ENCODE data around the gene LMOD1.

LMOD1 gene

DNA sequence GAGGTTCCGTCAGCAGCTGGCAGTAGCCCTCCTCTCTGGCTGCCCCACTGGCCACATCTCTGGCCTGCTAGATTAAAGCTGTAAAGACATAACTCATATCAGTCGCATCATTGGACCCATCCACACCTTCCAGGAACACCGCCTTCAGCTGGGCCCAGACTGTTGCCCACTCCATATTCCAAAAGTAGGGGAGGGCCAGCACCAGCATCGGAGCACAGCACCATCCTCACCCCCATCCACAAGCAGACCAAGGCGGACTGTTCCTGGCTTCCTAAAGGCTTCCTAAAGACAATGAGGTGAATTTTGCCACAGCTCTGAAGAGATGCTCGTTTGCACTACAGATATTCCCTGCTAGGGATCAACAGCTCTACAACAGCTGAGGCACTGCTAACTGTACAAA lies 54.1 kb downstream of the LMOD1 start:
- DNase-seq (ENCODE audit: low read depth in 2 of 2): no peak

DNA sequence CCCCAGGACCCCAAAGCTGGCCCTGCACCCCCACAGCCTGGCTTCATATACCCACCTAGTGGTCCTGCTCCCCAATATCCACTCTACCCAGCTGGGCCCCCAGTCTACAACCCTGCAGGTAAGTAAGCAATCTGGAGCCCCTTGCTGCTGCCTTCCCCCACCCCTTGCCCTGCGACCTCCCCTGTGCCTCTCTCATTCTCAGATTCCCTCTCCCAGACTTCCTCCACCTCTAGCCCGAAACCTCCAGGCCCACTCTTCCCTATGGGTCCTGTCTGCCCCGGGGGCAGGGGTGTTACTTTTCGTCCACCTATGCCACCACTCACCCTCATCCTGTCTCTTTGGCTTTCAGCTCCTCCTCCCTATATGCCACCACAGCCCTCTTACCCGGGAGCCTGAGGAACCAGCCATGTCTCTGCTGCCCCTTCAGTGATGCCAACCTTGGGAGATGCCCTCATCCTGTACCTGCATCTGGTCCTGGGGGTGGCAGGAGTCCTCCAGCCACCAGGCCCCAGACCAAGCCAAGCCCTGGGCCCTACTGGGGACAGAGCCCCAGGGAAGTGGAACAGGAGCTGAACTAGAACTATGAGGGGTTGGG lies 54.8 kb downstream of the LMOD1 start:
- no peak for DNase-seq (ENCODE audit: low read depth in 2 of 2)

GRCh38 chr1:201890806-201891450 lies 55.4 kb downstream of the LMOD1 start:
- DNase-seq (ENCODE audit: low read depth in 2 of 2): no peak

DNA sequence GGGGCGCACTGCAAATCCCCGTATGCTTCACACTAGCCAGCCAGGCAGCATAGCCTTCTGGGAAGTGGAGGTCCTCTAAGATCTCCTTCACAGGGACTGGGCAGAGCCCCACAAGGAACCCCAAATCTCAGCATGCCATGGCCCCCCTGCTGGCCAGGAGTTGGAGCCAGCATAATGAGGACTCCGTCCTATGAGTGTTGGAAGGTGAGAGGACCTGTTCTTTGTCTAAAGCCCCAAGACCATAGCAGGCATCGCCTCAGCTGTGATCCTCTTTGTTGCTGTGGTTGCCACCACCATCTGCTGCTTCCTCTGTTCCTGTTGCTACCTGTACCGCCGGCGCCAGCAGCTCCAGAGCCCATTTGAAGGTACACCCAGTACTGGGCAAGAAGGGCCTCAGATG lies 56.1 kb downstream of the LMOD1 start:
- DNase-seq (ENCODE audit: low read depth in 2 of 2): no peak

- no peak for DNase-seq (ENCODE audit: low read depth in 2 of 2)
Observed at GRCh38 chr1:201889090-201889968, 57.0 kb downstream of the LMOD1 start.

GRCh38 chr1:201888282-201889089 lies 57.9 kb downstream of the LMOD1 start, which contains the start of gene SHISA4:
TSS of gene SHISA4 (plus strand) at chr1:201888898. CDS start at chr1:201888995, 97 bp downstream.
- no peak for DNase-seq (ENCODE audit: low read depth in 2 of 2)

DNA sequence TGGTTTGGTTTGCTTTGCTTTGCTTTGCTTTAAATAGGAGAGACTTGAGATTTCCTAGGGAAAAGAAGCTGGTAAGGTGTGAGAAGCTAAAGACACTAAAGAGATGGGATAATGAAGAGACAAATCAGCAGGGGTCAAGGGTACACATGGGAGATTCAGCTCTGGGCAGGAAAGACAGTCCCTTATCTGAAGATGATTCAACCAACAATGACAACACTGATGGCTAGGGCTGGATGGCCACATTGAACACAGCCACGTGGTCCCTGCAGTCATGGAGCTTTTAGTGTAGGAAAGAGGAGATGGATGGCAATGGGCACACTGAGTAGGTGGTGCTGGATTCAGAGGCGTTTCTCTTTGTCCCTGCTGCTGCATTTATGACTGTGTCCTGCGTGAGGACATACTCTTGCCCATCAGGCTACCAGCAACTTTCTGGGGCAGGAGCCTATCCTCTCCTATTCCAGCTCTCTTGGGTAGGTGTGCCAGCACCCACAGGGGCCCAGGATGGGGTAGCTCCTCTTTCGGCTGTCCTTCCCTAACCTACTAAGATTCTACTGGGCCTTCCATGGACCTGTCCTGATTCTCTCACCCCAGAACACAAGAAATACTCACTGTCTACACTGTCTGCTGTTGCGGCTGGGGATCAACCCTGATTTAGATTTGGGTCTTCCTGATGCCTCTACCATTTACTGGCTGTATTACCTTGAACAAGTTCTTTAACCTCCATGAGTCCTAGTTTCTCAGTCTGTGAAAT lies 59.1 kb downstream of the LMOD1 start:
- no peak for DNase-seq (ENCODE audit: low read depth in 2 of 2)

- DNase-seq (ENCODE audit: low read depth in 2 of 2): no peak
Observed at GRCh38 chr1:201886103-201886885, 60.1 kb downstream of the LMOD1 start.

- DNase-seq (ENCODE audit: low read depth in 2 of 2): no peak
Observed at GRCh38 chr1:201885531-201886075, 60.7 kb downstream of the LMOD1 start.

- DNase-seq (ENCODE audit: low read depth in 2 of 2): no peak
Observed at GRCh38 chr1:201884425-201884824, 61.9 kb downstream of the LMOD1 start.

DNA sequence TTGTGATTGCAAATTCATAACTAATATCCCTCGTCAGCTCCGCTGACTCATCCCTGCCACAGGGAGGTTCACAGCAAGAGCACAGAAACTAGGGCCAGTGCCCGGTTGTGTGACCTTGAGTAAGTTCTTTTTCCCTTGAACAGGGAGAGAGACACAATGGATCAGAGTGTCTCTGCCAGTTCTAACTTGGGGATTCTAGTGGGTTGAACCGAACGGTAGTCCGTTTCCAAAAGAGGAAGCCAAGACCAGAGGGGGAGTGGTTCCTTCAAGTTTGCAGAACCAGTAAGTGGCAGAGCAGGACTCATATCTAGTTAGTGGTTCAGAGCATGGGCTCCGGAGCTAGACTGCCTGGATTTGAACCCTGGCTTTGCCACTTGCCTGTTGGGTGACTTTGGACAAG lies 62.6 kb downstream of the LMOD1 start:
- no peak for DNase-seq (ENCODE audit: low read depth in 2 of 2)

- DNase-seq (ENCODE audit: low read depth in 2 of 2): no peak
Observed at GRCh38 chr1:201883266-201883665, 63.1 kb downstream of the LMOD1 start.

- no peak for DNase-seq (ENCODE audit: low read depth in 2 of 2)
Observed at GRCh38 chr1:201882665-201883132, 63.6 kb downstream of the LMOD1 start.

DNA sequence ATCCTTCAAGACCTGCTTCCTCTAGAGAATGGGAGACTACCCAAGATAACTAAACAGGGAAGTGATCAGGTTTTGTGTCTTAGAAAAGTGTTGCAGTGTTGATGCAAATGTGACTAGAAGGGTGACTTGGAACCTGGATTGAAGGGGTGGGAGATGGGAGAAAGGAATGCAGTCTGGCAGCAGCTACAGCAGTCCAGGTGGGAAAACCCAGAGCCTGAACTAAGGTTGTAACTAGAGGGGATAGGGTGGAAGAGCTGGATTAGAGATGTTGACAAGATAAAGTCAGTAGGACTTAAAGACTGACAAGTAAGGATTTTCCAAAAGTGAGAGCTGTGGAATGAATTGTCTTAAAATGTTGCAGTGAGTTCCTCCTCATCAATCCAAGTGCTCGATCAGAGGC lies 64.7 kb downstream of the LMOD1 start:
- DNase-seq (ENCODE audit: low read depth in 2 of 2): no peak

DNA sequence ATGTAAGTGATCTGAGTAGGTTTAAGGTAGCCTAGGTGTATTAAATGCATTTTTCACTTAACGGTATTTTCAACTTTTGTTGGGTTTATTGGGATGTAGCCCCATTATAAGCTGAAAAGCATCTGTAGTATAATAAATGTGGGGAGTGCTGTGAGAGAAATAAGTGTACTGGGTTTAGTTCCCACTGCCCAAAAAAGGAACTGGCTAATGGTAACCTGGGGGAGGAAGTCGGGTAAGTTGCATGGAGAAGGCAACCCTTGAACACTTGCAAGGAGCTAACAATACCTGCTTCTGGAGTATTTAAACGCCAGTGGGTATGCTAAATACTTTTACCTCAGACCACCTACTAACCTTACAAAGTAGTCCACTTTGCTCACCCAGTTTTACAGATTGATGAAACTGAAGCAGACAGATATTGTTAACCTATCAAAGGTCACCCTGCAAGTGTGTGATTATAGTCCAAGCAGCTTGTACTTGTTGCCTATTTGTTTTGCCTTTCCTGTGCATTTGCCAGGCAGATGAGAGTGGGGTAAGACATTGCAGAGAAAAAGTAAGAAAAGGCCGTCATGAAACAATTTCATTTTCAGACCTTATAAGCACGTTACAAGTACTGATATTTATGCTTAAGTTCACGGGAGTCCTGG lies 65.3 kb downstream of the LMOD1 start:
- DNase-seq (ENCODE audit: low read depth in 2 of 2): no peak

DNA sequence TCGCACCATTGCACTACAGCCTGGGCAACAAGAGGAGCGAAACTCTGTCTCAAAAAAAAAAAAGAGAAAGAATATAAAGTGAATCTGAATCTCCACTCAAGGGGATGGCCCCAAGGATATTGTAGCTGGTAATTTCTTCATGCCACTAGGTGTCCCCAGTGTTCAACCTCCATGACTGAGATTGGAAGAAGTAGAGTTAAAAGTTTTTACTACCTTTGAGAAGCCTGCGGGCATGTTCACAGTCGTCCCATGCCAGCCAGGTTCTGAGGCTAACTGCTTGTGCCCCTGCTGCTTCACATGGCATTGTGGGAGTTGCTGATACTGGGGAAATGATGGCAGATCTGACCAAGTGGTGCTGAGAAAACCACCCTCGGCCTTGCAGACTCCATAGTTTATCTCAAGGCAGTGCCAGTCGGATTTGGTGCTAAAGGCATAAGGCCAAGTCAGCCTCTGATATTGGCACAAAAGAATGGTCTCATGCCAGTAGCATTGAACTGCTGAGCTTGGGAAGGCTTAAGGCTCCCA lies 68.4 kb downstream of the LMOD1 start:
- DNase-seq (ENCODE audit: low read depth in 2 of 2): no peak

DNA sequence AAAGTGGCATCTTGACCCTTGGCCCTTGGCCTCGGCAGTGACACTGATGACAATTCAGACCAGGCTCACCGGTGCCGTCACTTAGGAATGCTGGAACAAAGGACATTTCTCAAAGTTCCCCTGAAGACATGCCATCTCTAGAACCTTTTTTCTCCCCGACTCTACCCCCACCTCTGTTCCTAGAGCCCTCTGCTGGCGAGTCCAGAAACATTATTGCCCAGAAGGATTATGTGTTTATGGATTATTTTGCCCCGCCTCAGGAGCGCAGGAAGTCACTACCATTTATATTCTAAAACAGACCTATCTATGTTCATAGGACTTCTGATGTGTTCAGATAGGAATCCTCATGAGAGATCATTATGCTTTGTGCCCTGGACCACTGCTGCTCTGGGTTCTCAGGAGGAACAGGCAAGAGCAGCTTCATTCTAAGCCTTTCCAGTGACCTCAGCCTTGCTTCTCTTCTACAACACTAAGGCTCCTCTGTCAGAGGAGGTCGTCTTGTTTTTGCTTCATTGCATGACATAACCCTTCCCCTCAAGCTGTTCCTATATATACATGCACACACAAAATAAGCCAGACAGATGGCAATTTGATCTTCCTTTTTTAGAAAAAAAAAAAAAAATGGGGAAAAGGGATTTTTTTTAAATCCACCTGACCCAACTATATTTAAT lies 70.1 kb downstream of the LMOD1 start:
- no peak for DNase-seq (ENCODE audit: low read depth in 2 of 2)

DNA sequence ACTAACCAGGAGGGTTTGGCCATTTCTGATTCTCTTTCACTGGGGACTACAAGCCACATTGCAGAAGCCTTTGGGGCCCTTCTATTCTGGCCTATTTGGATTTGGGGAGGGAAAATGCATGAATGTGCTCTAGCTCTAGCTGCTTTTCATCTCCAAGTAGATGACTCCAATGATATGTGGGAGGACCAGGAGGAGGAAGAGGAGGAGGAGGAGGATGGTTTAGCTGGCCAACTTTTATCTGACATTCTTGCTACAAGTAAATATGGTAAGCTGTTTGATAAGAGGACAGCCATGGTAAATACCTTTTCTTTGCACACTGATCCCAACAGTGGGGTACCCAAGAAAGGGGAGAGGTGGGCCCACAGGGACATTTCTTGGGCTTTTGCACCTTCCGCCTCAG lies 71.7 kb downstream of the LMOD1 start:
- no peak for DNase-seq (ENCODE audit: low read depth in 2 of 2)

DNA sequence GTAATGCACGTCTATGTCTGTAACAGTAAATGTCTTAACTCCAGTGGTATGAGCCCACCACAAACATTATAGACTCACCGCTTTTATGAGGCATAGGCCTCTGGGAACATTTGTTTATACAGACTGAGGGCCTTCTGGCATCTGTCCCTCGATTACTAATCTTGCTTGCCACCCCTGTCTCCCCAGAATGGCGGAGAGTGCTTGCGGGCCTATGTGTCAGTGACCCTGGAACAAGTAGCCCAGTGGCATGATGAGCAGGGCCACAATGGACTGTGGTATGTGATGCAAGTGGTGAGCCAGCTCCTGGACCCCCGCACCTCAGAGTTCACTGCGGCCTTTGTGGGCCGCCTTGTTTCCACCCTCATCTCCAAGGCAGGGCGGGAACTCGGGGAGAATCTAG lies 76.0 kb downstream of the LMOD1 start:
- DNase-seq (ENCODE audit: low read depth in 2 of 2): no peak
